ENCODE results near the gene BRAP.
"Not testable (repeated sequence)": the region's sequence is repeated elsewhere in the genome, so short reads cannot be mapped to it uniquely, and the experiment has no call there.

The BRAP gene

DNA sequence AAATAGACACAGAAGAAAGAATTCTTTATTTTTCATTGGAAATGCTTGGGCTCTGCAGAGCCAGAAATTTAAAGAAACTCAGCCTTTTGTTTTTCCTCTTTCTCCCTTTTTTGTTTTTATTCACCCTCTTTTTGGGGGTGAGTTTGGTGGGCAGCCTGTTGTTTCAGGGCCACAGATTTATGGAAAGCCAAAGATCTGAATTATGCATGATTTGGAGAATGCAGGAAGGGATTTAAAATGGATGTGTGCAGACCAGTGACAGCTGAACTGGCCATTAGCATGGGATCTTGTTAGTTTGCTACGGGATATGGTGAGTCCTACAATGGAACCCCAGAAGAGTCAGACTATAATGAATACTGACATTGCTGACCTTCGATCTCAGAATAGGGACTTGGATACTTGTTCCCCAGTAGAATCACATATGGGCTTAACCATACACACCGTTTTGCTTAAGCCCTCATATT is 79.0 kb downstream of the BRAP start:
- no peak for DNase-seq

DNA sequence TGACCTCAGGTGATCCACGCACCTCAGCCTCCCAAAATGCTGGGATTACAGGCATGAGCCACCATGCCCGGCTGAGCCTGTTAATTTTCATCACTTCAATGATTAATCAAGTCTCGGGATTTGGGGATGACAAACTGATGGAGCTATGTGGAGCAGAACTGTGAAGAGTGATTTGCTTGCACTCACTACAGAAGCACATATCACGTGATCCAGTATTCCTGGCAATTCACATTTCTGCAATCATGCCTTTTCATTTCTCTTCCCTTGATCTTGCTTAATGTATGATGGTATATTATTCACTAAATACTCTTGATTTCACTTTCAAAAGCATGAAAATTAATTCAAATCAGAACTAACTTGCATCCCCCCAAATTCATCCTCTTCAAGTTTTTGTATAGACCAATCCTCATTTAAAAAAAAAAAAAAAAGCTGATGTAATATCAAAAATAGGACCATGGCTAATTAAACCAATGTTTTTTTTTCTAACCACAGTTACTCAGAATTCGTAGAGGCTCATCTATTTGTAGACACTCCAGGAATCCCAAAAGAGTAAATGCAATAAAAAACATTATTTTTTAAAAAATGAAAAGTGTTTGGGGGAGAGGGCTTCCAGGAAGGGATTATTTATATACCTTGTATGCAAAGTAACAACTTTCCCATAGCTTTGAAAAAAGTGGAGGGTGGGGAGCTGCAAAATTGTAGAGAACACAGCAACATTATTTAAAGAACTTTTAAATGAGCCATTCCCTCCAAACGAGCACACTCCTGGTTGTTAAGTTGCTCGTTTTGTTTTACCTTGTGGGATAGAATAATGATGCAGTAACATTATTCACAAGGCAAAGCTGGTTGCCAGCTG is 79.6 kb downstream of the BRAP start:
- no peak for DNase-seq

DNA sequence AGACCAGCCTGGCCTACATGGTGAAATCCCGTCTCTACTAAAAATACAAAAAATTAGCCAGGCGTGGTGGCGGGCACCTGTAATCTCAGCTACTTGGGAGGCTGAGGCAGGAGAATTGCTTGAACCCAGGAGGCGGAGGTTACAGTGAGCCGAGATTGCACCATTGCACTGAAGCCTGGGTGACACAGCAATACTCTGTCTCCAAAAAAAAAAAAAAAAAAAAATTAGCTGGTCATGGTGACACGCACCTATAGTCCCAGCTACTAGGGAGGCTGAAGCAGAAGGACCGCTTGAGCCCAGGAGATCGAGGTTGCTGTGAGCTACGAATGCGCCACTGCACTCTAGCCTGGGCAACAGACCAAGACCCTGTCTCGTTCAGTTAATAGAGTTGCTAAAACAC is 82.9 kb downstream of the BRAP start:
- DNase-seq = not testable (repeated sequence)

DNA sequence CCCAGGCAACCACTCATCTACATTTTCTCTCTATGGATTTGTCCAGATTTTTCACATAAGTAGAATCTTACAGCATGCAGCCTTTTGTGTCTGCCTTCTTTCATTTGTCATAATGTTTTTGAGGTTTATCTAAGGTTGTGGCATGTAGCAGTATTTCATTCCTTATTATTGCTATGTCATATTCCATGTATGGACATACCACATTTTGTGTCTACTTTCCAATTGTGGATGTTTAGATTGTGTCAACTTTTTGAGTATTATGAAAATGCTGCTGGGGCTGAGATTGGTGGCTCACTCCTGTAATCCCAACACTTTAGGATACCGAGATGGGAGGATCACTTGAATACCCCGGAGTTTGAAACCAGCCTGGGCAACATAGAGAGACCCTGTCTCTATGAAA is 83.4 kb downstream of the BRAP start:
- no peak for DNase-seq

DNA sequence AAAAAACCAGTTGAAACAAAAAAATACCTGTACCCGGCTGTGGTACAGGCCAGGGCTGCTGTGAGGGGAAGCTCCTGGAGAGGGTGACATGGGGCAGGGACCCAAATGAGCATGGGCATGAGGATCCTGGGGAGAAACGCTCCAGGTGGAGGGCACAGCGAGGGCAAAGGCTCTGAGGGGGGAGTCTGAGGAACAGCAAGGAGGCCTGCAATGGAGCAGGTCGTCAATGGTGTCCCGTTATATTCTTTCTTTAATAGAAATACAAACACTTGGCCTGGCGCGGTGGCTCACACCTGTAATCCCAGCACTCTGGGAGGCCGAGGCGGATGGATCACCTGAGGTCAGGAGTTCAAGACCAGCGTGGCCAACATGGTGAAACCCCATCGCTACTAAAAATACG is 84.8 kb downstream of the BRAP start:
- not testable (repeated sequence) for DNase-seq

DNA sequence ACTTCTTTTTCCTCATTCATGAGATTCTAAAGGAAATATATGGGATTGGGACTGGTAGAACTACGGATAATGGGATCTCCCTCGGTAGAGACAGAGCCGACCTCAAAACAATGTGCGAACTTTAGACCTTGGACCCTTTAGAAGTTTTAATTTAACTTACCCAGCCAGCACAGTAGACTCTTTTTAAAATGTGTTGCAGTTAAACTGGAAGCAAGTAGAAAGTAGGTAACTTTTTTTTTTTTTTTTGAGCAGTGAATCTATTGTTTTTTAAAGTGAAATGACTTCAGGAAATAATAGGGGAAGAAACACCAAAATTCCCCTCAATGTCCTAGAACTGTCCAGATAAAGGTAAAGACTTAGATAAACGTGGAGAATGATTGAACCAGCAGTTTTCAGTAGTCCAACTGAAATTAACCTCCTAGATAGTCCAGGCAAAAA is 85.5 kb downstream of the BRAP start:
- peak in 2 of 3 donors; percentile 7 to 19 for DNase-seq

DNA sequence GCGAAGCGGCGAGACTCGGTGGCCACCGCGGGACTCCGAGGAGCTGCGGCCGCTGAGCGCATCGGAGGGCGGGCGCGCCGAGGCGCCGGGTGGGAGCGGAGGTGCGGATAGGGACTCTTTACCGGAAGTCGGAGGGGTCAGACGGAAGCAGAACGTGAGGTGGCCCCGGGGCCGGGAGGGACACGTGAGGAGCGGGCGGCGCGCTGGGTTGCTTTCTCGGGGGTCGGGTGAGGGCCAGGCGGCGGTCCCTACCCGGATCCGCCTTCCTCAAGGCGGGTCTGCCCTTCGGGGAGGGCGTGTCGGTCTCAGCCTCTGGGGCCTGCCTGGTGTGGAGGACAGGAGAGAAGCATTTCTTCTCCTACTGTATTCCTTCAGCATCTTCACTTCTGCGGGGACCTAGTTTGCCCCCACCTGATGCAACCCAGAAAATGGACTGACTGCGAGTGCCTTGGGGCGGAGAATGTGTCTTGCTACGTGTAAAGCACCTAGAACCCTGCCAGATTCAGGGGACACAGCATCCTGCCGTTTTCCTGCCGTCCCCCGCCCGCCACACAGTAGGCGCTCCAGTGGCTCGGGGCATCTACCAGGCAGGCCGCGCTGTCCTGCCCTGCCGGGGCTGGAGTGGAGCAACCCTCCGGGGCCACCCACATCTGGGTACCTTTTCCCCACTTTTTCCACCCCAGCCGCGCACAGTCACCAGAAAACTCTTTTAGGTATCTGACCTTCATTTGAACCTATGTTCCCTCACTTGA is 86.1 kb downstream of the BRAP start:
- peak; percentile 81 to 91 (median 84) for DNase-seq

DNA sequence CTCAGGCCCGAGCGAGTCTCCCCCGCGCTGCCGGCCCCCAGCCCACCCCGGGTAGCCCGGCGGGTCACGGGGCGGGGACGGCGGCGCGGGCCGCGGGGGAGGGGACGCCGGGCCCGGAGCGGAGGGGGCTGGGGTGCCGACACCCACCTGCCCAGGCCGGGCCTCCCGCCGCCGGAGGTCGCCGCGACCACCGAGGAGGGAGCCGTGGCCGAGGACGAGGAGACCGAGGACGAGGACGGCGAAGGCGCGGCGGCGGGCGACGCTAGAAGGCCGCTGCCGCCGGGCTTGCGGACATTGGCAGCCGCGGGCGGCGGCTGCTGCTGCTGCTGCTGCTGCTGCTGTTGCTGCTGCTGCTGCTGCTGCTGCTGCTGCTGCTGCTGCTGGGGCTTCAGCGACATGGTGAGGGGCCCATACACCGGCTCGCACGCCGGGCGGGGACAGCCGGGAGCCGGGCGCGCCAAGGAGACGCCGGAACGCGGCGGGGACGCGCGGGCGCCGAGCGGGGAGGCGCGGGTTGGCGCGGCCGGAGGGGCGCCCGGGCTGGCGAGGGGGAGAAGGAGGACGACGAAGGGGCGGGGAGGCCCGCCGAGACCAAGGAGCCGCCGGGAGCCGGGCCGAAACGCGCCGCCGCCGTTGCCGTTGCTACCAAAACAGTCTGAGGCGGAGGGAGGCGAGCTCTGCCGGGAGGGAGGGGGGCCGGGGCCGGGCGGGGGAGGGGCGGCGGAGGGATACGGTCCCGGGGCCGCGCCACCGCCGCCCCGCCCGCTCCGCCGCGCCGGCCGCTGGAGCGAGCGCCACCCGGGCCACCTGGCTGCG is 86.9 kb downstream of the BRAP start, which contains the start of gene ATXN2:
Gene ATXN2 (minus strand): TSS at position 679 of the 816 bp plus-strand sequence. CDS start 281 bp downstream, at position 398.
- DNase-seq = peak; percentile 60 to 92 (median 80)

DNA sequence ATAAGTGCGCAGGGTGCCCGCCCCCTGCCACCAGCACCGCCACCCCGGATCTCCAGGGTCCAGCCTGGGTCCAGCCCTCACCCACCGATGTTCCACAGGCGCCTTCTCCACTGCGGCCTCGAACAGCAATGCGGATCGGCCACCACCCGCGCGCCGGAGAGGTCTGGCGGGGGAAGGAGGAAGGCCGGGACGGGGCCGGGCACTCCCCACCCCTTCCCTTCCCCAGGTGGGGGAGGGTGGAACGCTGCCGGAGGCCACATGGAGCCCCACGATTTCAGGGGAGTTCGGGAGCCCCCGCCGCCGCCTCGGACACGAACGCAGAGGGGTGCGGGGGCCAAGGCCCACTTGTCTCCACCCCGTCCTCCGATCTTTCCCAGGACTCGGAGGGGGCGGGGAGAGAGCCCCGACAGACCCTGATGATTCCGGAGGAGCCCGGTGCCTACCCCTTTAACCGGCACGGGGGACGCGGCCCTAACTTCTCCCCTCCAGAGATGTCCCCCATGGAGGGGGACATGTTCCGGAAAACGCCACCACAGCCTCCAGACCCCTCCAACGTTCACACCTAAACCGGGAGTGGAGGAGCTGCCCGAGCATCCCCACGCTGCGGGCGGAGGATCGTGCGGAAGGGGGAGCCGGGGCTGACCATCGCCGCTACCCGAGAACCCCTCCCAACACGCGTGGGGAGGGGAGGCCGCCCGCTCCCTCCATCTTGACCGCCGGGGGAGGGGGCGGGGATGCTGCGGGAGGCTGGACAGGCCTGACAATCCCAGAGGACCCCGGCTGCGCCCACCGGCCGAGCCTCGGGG is 87.7 kb downstream of the BRAP start:
- peak; percentile 63 to 90 (median 74) for DNase-seq

DNA sequence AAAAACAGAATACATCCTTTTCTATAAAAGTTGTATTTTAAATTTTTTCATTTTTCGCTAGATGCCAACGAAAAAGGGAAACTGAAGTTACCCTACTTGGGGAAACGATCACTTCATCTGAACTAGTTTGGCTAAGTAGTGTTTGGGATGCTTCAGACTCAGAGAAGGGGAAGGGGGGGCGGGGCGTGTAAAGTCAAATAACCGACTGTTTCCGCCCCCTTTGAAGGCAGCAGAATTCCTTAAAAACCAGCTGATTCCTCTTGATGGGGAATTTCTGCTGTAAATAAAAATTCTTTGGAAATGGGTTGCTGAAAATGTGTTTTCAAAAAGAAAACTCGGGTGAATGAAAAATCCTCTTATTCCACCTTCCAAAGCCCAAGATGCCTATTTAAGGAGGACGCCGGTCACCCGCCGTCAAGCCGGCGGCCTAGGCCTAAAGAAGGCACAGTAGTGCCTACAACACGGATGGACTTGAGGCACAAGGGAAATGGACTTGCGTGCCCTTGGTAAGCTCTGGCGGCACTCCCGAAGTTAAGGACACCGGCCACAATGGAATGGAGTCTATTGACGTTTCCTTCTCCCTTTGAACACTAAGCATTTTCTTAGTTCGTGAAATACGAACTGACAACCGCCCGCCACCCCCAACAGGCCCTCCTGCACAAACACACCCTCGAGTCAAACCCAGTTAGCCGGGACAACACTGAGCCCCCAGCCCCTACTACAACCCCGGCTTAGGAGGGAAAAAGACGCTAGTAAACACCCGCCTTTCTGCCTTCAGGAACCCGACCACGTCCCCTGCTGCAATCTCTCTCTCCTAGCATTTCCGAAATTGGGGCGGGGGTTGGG is 88.5 kb downstream of the BRAP start:
- peak; percentile 46 to 57 (median 52) for DNase-seq

DNA sequence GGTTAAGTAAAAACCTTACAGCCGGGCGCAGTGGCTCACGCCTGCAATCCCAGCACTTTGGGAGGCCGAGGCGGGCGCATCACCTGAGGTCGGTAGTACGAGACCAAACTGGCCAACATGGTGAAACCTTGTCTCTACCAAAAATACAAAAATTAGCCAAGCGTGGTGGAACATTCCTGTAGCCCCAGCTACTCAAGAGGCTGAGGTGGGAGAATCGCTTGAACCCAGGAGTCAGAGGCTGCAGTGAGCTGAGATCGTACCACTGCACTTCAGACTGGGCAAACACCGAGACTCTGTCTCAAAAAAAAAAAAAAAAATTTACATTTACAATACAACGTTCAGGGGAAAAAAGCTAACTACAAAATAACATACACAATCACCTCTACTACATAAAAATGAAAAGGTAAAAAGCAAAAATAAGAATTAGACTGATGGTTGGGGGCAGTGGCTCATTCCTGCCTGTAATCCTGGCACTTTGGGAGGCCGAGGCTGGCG is 90.4 kb downstream of the BRAP start:
- DNase-seq = not testable (repeated sequence)
